Endodermal cell (in vitro differentiated cells): ENCODE results near the gene WDFY1. TPM values are rescaled to one million over a fixed set of nuclear protein-coding genes. Genes with fewer than 3 reads are reported as not detected.

Experiments used
- DNase-seq: peaks from one replicate; pipeline ENCODE4 v3.0.0-alpha.2; 2017
- H3K27ac ChIP-seq: 2 replicates; pipeline ENCODE4 v1.5.1; 2013; ENCODE audit warnings: mild to moderate bottlenecking, low read depth, low read length, moderate library complexity
- H3K27me3 ChIP-seq: 2 replicates; pipeline ENCODE4 v1.6.1; 2013; ENCODE audit warnings: mild to moderate bottlenecking, low read length, moderate library complexity; ENCODE audit not compliant: insufficient read depth, control insufficient read depth, poor library complexity, severe bottlenecking
- H3K36me3 ChIP-seq: 2 replicates; pipeline ENCODE4 v1.7.0; 2013; ENCODE audit warnings: mild to moderate bottlenecking, low read length, moderate library complexity; ENCODE audit not compliant: control insufficient read depth, insufficient read depth
- H3K4me1 ChIP-seq: one replicate; pipeline ENCODE4 v1.7.0; 2013; ENCODE audit warnings: low read length; ENCODE audit not compliant: control insufficient read depth, insufficient read depth
- H3K4me3 ChIP-seq: 2 replicates; pipeline ENCODE4 v1.5.1; 2013; ENCODE audit warnings: mild to moderate bottlenecking, low read length, moderate library complexity
- H3K9ac ChIP-seq: 2 replicates; pipeline ENCODE4 v1.6.1; 2013; ENCODE audit warnings: mild to moderate bottlenecking, low read length, moderate library complexity; ENCODE audit not compliant: poor library complexity, severe bottlenecking; ENCODE audit errors: extremely low read depth
- H3K9me3 ChIP-seq: 2 replicates; pipeline ENCODE4 v1.6.1; 2013; ENCODE audit warnings: mild to moderate bottlenecking, low read length, moderate library complexity; ENCODE audit not compliant: control insufficient read depth
- H3K27ac Mint-ChIP-seq: 2 replicates; pipeline ENCODE4 v1.8.0; 2020; ENCODE audit warnings: mixed read lengths
- H3K27me3 Mint-ChIP-seq: 2 replicates; pipeline ENCODE4 v1.8.0; 2021; ENCODE audit warnings: mild to moderate bottlenecking, mixed read lengths; ENCODE audit not compliant: insufficient read depth
- H3K36me3 Mint-ChIP-seq: 2 replicates; pipeline ENCODE4 v1.8.0; 2020; ENCODE audit warnings: low read depth, mixed read lengths
- H3K4me1 Mint-ChIP-seq: 2 replicates; pipeline ENCODE4 v1.8.0; 2020; ENCODE audit warnings: mixed read lengths
- H3K4me3 Mint-ChIP-seq: 2 replicates; pipeline ENCODE4 v1.8.0; 2020; ENCODE audit warnings: mild to moderate bottlenecking, moderate library complexity, mixed read lengths
- H3K9me3 Mint-ChIP-seq: 2 replicates; pipeline ENCODE4 v1.8.0; 2020; ENCODE audit warnings: mild to moderate bottlenecking, mixed read lengths
- WGBS, 2 experiments: methylation state at CpG; one replicate each; pipeline versions ENCODE4 v1.1.5 to v1.1.7; 2013; ENCODE audit warnings: missing lambda C conversion rate in 2 of 2, mixed read lengths in 1 of 2; ENCODE audit not compliant: insufficient coverage in 1 of 2, insufficient read length in 1 of 2; 5-methylcytosine and 5-hydroxymethylcytosine counted together
- total RNA-seq, 2 donors: library from RNA; stranded (reverse); fragmentation: NEBNext Ultra II Directional in 1 of 2; extraction: Animal tissue kit (Norgen Biotek cat#: 25700) in 1 of 2; gene quantifications; 2 replicates in 1 of 2; 3 replicates in 1 of 2; pipeline ENCODE4 v1.2.1, GENCODE V29; 2021
- TF ChIP-seq, protein P1 (sequence below): fragments of 200-600 bp; sonication (generic); conservative IDR thresholded peaks from 2 replicates; pipeline ENCODE4 v1.5.0; 2021; ENCODE audit warnings: antibody characterized with exemption, mild to moderate bottlenecking

WDFY1 gene
- total RNA-seq, 2 donors from 2014 or later = 61.9 to 69.7 TPM

DNA sequence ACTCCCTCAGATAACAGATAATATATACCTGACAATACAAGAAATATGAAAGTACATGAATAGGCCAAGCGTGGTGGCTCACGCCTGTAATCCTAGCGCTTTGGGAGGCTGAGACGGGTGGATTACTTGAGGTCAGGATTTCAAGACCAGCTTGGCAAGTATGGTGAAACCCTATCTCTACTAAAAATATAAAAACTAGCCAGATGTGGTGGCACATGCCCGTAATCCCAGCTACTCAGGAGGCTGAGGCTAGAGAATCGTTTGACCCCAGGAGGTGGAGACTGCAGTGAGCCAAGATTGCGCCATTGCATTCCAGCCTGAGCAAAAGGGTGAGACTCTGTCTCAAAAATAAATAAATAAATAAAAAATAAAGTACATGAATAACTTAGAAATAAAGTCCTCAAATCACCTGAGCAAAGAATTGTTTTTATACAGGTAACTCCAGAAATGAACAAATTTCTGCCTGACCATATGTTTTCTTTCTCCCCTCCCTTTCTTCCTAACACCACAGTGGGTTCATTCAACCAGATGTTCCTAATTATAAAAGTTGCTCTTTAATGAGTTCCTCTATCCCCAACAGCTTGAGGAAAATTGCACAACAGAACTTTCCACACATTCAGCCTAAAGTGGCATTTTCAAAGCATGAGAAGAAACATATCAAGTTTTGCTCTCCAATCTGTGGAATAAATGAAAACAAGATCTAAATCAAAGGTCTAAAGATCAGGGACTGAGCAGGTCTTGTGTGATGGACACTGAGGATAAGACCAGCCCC is 74.1 kb downstream of the WDFY1 start:
- H3K9ac ChIP-seq = no peak overlapping the region
- no peak for DNase-seq
- peaks cover 44% of the 10 kb centered on the region for H3K36me3 ChIP-seq
- Mint-ChIP-seq H3K4me1 (no peaks in the 10 kb centered on the region), H3K36me3 (peaks cover 34% of the 10 kb centered on the region), H3K27ac (no peak overlapping the region), H3K27me3 (no peaks in the 10 kb centered on the region), H3K9me3 (no peaks in the 10 kb centered on the region), H3K4me3 (no peak overlapping the region)
- H3K4me3 ChIP-seq = no peak overlapping the region
- H3K27ac ChIP-seq = no peak overlapping the region
- no peaks in the 10 kb centered on the region for H3K4me1 ChIP-seq
- WGBS, 2 experiments = 93 to 95% methylated on average over 2 to 7 of the region's 7 CpGs
- H3K27me3 ChIP-seq = no peaks in the 10 kb centered on the region
- TF ChIP-seq, protein P1, sequence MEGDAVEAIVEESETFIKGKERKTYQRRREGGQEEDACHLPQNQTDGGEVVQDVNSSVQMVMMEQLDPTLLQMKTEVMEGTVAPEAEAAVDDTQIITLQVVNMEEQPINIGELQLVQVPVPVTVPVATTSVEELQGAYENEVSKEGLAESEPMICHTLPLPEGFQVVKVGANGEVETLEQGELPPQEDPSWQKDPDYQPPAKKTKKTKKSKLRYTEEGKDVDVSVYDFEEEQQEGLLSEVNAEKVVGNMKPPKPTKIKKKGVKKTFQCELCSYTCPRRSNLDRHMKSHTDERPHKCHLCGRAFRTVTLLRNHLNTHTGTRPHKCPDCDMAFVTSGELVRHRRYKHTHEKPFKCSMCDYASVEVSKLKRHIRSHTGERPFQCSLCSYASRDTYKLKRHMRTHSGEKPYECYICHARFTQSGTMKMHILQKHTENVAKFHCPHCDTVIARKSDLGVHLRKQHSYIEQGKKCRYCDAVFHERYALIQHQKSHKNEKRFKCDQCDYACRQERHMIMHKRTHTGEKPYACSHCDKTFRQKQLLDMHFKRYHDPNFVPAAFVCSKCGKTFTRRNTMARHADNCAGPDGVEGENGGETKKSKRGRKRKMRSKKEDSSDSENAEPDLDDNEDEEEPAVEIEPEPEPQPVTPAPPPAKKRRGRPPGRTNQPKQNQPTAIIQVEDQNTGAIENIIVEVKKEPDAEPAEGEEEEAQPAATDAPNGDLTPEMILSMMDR = no peak
- no peaks in the 10 kb centered on the region for H3K9me3 ChIP-seq

DNA sequence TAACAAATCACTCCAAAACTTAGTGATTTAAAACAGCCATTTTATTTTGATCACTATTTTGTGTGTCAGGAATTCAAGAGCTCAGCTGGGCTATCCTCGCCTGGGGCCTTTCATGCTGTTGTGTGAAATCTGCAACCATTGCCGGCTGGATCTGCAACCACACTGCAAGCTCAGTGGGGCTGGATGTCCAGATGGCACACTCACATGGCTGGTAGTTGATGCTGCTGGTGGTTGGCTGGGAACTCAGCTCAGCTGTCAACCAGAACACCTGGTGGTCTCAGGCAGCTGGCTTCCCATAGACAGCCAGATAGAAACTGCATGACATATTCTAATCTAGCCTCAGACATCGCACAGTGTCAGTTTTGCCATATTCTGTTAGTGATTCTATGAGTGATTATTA is 77.1 kb downstream of the WDFY1 start:
- peaks cover 22% of the 10 kb centered on the region for H3K36me3 ChIP-seq
- no peaks in the 10 kb centered on the region for H3K9me3 Mint-ChIP-seq
- no peaks in the 10 kb centered on the region for H3K9me3 ChIP-seq
- H3K27me3 ChIP-seq = no peaks in the 10 kb centered on the region
- no peak overlapping the region for H3K27ac Mint-ChIP-seq
- H3K4me3 Mint-ChIP-seq = no peak overlapping the region
- no peaks in the 10 kb centered on the region for H3K4me1 ChIP-seq
- H3K27me3 Mint-ChIP-seq = no peaks in the 10 kb centered on the region
- H3K4me1 Mint-ChIP-seq = no peaks in the 10 kb centered on the region
- peaks cover 25% of the 10 kb centered on the region for H3K36me3 Mint-ChIP-seq
- no peak overlapping the region for H3K9ac ChIP-seq
- 86 to 98% methylated on average over 2 to 3 of the region's 3 CpGs for WGBS, 2 experiments
- TF ChIP-seq, protein P1 = no peak
- DNase-seq = no peak
- no peak overlapping the region for H3K4me3 ChIP-seq
- H3K27ac ChIP-seq = peak overlapping the region; percentile 34

DNA sequence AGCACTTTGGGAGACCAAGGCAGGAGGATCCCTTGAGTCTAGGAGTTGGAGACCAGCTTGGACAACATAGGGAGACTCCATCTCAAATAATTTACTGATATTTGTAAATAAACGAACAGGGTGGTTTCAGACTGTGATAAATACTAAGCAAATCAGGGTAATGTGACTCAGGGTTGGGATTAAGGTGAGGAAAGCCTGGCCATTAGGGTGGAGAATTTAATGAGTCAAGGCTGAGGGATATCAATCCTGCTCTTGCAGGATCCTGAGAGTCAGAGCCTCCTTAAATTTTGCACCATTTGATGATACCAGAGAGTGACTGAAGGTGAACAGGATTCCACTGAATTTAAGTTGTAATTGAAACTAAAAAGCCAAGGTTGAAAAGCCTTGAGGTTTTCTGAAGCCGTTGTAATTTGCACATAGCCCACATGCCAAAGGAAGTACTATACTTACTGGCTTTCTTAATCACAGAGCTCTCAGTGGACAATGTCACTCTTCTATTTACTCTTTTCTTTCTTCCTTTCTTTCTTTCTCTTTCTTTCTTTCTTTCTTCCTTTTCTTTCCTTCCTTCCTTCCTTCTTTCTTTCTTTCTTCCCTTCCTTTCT is 79.1 kb downstream of the WDFY1 start:
- H3K4me1 Mint-ChIP-seq = peaks cover 5% of the 10 kb centered on the region
- TF ChIP-seq, protein P1 = no peak
- H3K27ac Mint-ChIP-seq = peak overlapping the region; percentile 14
- Histone ChIP-seq H3K9me3 (no peaks in the 10 kb centered on the region), H3K36me3 (peaks cover 5% of the 10 kb centered on the region), H3K27ac (no peak overlapping the region), H3K27me3 (no peaks in the 10 kb centered on the region), H3K9ac (no peak overlapping the region), H3K4me1 (peaks cover 2% of the 10 kb centered on the region), H3K4me3 (no peak overlapping the region)
- no peak overlapping the region for H3K4me3 Mint-ChIP-seq
- no peaks in the 10 kb centered on the region for H3K27me3 Mint-ChIP-seq
- H3K36me3 Mint-ChIP-seq = peaks cover 16% of the 10 kb centered on the region
- no peaks in the 10 kb centered on the region for H3K9me3 Mint-ChIP-seq
- no peak for DNase-seq
- 94 to 100% methylated on average over 1 to 2 of the region's 2 CpGs for WGBS, 2 experiments
